H1 (cell line): ENCODE measurements around the gene TBX4. TPM values are rescaled to one million over a fixed set of nuclear protein-coding genes. Genes with fewer than 3 reads are reported as not detected.
A peak's percentile ranks its signal among the peaks of the same experiment; 100 is the strongest.

ENCODE experiments used
- CTCF ChIA-PET: fragments of 300-600 bp; sonication (Branson Sonifier 250); formaldehyde crosslinking; loops from one replicate; lab custom pipeline; 2021; ENCODE audit not compliant: partially characterized antibody; lab: Charles Lee
- POLR2A ChIA-PET: fragments of 300-600 bp; sonication (Branson Sonifier 250); formaldehyde crosslinking; loops from one replicate; lab custom pipeline; 2021; ENCODE audit warnings: inconsistent platforms; ENCODE audit not compliant: partially characterized antibody; lab: Charles Lee
- DNase-seq, 2 experiments: peaks; one replicate each; pipeline versions ENCODE4 v3.0.0 to v3.0.0-alpha.2; 2010 to 2022; ENCODE audit warnings: low spot score in 2 of 2, low read depth in 1 of 2, mixed read lengths in 1 of 2
- FAIRE-seq: peaks from 2 replicates; lab custom pipeline; 2011; peaks lifted over from hg19 to GRCh38; lab: Jason Lieb, UNC
- H2AFZ ChIP-seq: 2 replicates; pipeline ENCODE4 v1.8.1; 2012; ENCODE audit warnings: low read length, inconsistent platforms
- H2AK5ac ChIP-seq: 2 replicates; pipeline ENCODE4 v1.6.1; 2013; ENCODE audit warnings: low read depth, low read length
- H2BK120ac ChIP-seq: replicated peaks from 2 replicates; pipeline ENCODE3; 2013; ENCODE audit warnings: low read depth, low read length, inconsistent platforms
- H2BK12ac ChIP-seq: 2 replicates; pipeline ENCODE4 v1.6.1; 2013; ENCODE audit warnings: low read depth, low read length
- H2BK15ac ChIP-seq: 2 replicates; pipeline ENCODE4 v1.6.1; 2013; ENCODE audit warnings: low read length
- H2BK20ac ChIP-seq: 2 replicates; pipeline ENCODE4 v1.6.1; 2013; ENCODE audit warnings: low read length
- H2BK5ac ChIP-seq: 2 replicates; pipeline ENCODE4 v1.6.1; 2013; ENCODE audit warnings: low read depth, low read length
- H3K14ac ChIP-seq: 2 replicates; pipeline ENCODE4 v1.6.1; 2013; ENCODE audit warnings: inconsistent platforms; ENCODE audit not compliant: insufficient read length
- H3K18ac ChIP-seq: 2 replicates; pipeline ENCODE4 v1.6.1; 2013; ENCODE audit warnings: low read length; ENCODE audit errors: extremely low read depth
- H3K23ac ChIP-seq: 2 replicates; pipeline ENCODE4 v1.6.1; 2013; ENCODE audit warnings: inconsistent platforms; ENCODE audit not compliant: insufficient read length
- H3K23me2 ChIP-seq: 2 replicates; pipeline ENCODE4 v1.6.1; 2013; ENCODE audit warnings: low read depth, low read length
- H3K27ac ChIP-seq: 2 replicates; pipeline ENCODE4 v1.6.1; 2011; ENCODE audit warnings: low read depth, low read length, inconsistent platforms
- H3K27me3 ChIP-seq, 4 experiments: replicated peaks in 1 of 4; 1 replicate in 1 of 4; 2 replicates in 3 of 4; pipeline versions ENCODE4 v1.6.1 to v1.8.1; 2011 to 2013; ENCODE audit warnings: low read length in 3 of 4, mild to moderate bottlenecking in 3 of 4, inconsistent platforms in 2 of 4, mixed read lengths in 2 of 4, moderate library complexity in 1 of 4; ENCODE audit not compliant: control insufficient read depth in 3 of 4, insufficient read depth in 3 of 4; ENCODE audit errors: extremely low read depth in 1 of 4
- H3K36me3 ChIP-seq, 4 experiments: 2 replicates each; pipeline versions ENCODE4 v1.6.1 to v1.8.1; 2011 to 2013; ENCODE audit warnings: mild to moderate bottlenecking in 4 of 4, low read length in 3 of 4, moderate library complexity in 2 of 4, control low read depth in 1 of 4, inconsistent platforms in 1 of 4; ENCODE audit not compliant: insufficient read depth in 4 of 4, control insufficient read depth in 2 of 4
- H3K4ac ChIP-seq: replicated peaks from 2 replicates; pipeline ENCODE3; 2013; ENCODE audit warnings: low read length, low read depth, mixed read lengths, inconsistent platforms; ENCODE audit not compliant: insufficient read length
- H3K4me1 ChIP-seq, 4 experiments: replicated peaks in 1 of 4; 1 replicate in 1 of 4; 2 replicates in 3 of 4; pipeline versions ENCODE4 v1.6.1 to v1.8.1; 2011 to 2013; ENCODE audit warnings: low read length in 3 of 4, inconsistent platforms in 2 of 4, mixed read lengths in 1 of 4; ENCODE audit not compliant: insufficient read depth in 4 of 4, control insufficient read depth in 3 of 4
- H3K4me2 ChIP-seq, 2 experiments: 2 replicates each; pipeline versions ENCODE4 v1.6.1 to v1.8.1; 2011 to 2013; ENCODE audit warnings: low read depth in 2 of 2, low read length in 2 of 2, control low read depth in 1 of 2, inconsistent platforms in 1 of 2, mild to moderate bottlenecking in 1 of 2; ENCODE audit not compliant: insufficient read depth in 1 of 2
- H3K4me3 ChIP-seq, 4 experiments: fragments of 200-600, 300-600 bp in 1 of 4; sonication (generic), shearing (Covaris generic), sonication (Bioruptor Twin) in 1 of 4; 2 replicates each; pipeline versions ENCODE4 v1.5.1 to v1.8.1; 2011 to 2016; ENCODE audit warnings: low read length in 4 of 4, low read depth in 3 of 4, control low read depth in 2 of 4, inconsistent platforms in 2 of 4, mild to moderate bottlenecking in 2 of 4, mixed read lengths in 1 of 4, moderate library complexity in 1 of 4; ENCODE audit not compliant: insufficient read depth in 2 of 4; ENCODE audit errors: extremely low read depth in 1 of 4
- H3K56ac ChIP-seq: replicated peaks from 2 replicates; pipeline ENCODE3; 2013; ENCODE audit warnings: low read depth, mild to moderate bottlenecking, mixed read lengths, low read length, inconsistent platforms; ENCODE audit not compliant: insufficient read length
- H3K79me1 ChIP-seq: 2 replicates; pipeline ENCODE4 v1.6.1; 2013; ENCODE audit warnings: low read depth, low read length, control low read depth
- H3K79me2 ChIP-seq, 2 experiments: 2 replicates each; pipeline versions ENCODE4 v1.6.1 to v1.8.1; 2012 to 2013; ENCODE audit warnings: low read length in 2 of 2, mild to moderate bottlenecking in 2 of 2, inconsistent platforms in 1 of 2; ENCODE audit not compliant: insufficient read depth in 2 of 2, control insufficient read depth in 1 of 2
- H3K9ac ChIP-seq, 4 experiments: replicated peaks in 1 of 4; 1 replicate in 1 of 4; 2 replicates in 3 of 4; pipeline versions ENCODE4 v1.6.1 to v1.8.1; 2011 to 2013; ENCODE audit warnings: low read depth in 3 of 4, low read length in 3 of 4, control low read depth in 2 of 4, mild to moderate bottlenecking in 2 of 4, moderate library complexity in 2 of 4, inconsistent platforms in 1 of 4; ENCODE audit errors: extremely low read depth in 1 of 4
- H3K9me3 ChIP-seq, 2 experiments: 2 replicates each; pipeline versions ENCODE4 v1.6.1 to v1.8.1; 2012 to 2013; ENCODE audit warnings: mild to moderate bottlenecking in 2 of 2, moderate library complexity in 2 of 2, control low read depth in 1 of 2, inconsistent platforms in 1 of 2, low read depth in 1 of 2, low read length in 1 of 2, mixed read lengths in 1 of 2; ENCODE audit not compliant: insufficient read depth in 2 of 2
- H4K20me1 ChIP-seq, 2 experiments: replicated peaks in 1 of 2; 2 replicates each; pipeline versions ENCODE3 to v1.8.1; 2011 to 2013; ENCODE audit warnings: inconsistent platforms in 2 of 2, low read length in 2 of 2, mild to moderate bottlenecking in 1 of 2; ENCODE audit not compliant: insufficient read depth in 2 of 2, control insufficient read depth in 1 of 2
- H4K5ac ChIP-seq: 2 replicates; pipeline ENCODE4 v1.6.1; 2013; ENCODE audit warnings: low read length, low read depth, mixed read lengths, inconsistent platforms; ENCODE audit not compliant: insufficient read length
- H4K8ac ChIP-seq: 2 replicates; pipeline ENCODE4 v1.8.0; 2013; ENCODE audit warnings: mild to moderate bottlenecking, moderate library complexity, low read length, inconsistent platforms; ENCODE audit not compliant: insufficient read depth; ENCODE audit errors: extremely low read depth
- H4K91ac ChIP-seq: replicated peaks from 2 replicates; pipeline ENCODE3; 2013; ENCODE audit warnings: low read length, mixed read lengths, inconsistent platforms; ENCODE audit not compliant: insufficient read length
- ATF3 ChIP-seq: IDR thresholded peaks from 2 replicates; pipeline ENCODE4 v1.6.1; 2011; ENCODE audit warnings: low read depth, mild to moderate bottlenecking, low read length; ENCODE audit not compliant: insufficient read depth
- CBX8 ChIP-seq: fragments of 300-800, 300-1000 bp; sonication (generic); IDR thresholded peaks from 2 replicates; pipeline ENCODE4 v1.7.1; 2016; ENCODE audit warnings: low read depth, low read length, borderline replicate concordance
- CEBPB ChIP-seq: IDR thresholded peaks from 2 replicates; pipeline ENCODE4 v1.6.1; 2012; ENCODE audit warnings: low read depth, low read length
- CHD1 ChIP-seq: IDR thresholded peaks from 2 replicates; pipeline ENCODE4 v1.6.1; 2012; ENCODE audit warnings: low read depth, low read length, improper control_type of control experiment
- CTBP2 ChIP-seq: IDR thresholded peaks from 2 replicates; pipeline ENCODE4 v1.7.0; 2011; ENCODE audit warnings: borderline replicate concordance, mild to moderate bottlenecking, moderate library complexity, mixed read lengths, low read length; ENCODE audit not compliant: insufficient read depth, insufficient read length
- EGR1 ChIP-seq: IDR thresholded peaks from 2 replicates; pipeline ENCODE4 v1.6.1; 2011; ENCODE audit warnings: low read depth, low read length, borderline replicate concordance
- FOSL1 ChIP-seq: IDR thresholded peaks from 2 replicates; pipeline ENCODE4 v1.6.1; 2011; ENCODE audit warnings: mild to moderate bottlenecking, low read depth, low read length, moderate library complexity; ENCODE audit not compliant: insufficient read depth
- GTF2F1 ChIP-seq: IDR thresholded peaks from 2 replicates; pipeline ENCODE4 v1.6.1; 2012; ENCODE audit warnings: low read depth, low read length, improper control_type of control experiment, borderline replicate concordance
- MAFK ChIP-seq: IDR thresholded peaks from 2 replicates; pipeline ENCODE4 v1.6.1; 2012; ENCODE audit warnings: low read depth, mild to moderate bottlenecking, improper control_type of control experiment, low read length
- POLR2A ChIP-seq, 2 experiments: IDR thresholded peaks; 1 replicate in 1 of 2; 2 replicates in 1 of 2; pipeline ENCODE4 v1.6.1; 2011; ENCODE audit warnings: low read depth in 2 of 2, low read length in 2 of 2, mild to moderate bottlenecking in 2 of 2; ENCODE audit errors: control extremely low read depth in 1 of 2
- POLR2AphosphoS5 ChIP-seq: IDR thresholded peaks from 2 replicates; pipeline ENCODE4 v1.6.1; 2011; ENCODE audit warnings: low read depth, low read length
- SIN3A ChIP-seq, 2 experiments: IDR thresholded peaks in 1 of 2; conservative IDR thresholded peaks in 1 of 2; 2 replicates each; pipeline ENCODE4 v1.6.1; 2011 to 2012; ENCODE audit warnings: low read length in 2 of 2, improper control_type of control experiment in 1 of 2, low read depth in 1 of 2, mild to moderate bottlenecking in 1 of 2
- TAF1 ChIP-seq: IDR thresholded peaks from 2 replicates; pipeline ENCODE4 v1.6.1; 2011; ENCODE audit warnings: mild to moderate bottlenecking, low read depth, low read length
- TBP ChIP-seq: IDR thresholded peaks from 2 replicates; pipeline ENCODE4 v1.6.1; 2011; ENCODE audit warnings: low read depth, low read length, improper control_type of control experiment
- ZNF274 ChIP-seq: IDR thresholded peaks from 2 replicates; pipeline ENCODE4 v1.7.0; 2012; ENCODE audit warnings: low read length, borderline replicate concordance; ENCODE audit errors: extremely low read depth
- WGBS, 2 experiments: shearing (Covaris generic) in 1 of 2; methylation state at CpG; one replicate each; pipeline versions ENCODE4 v1.1.6 to v1.1.7; 2013 to 2015; ENCODE audit warnings: low lambda C conversion rate in 2 of 2, mixed read lengths in 2 of 2, inconsistent platforms in 1 of 2, low coverage in 1 of 2, missing lambda C conversion rate in 1 of 2; ENCODE audit not compliant: insufficient replicate concordance in 2 of 2, insufficient coverage in 1 of 2, insufficient read length in 1 of 2; ENCODE audit errors: extremely low coverage in 1 of 2, missing lambda C conversion rate in 1 of 2; 5-methylcytosine and 5-hydroxymethylcytosine counted together
- polyA plus RNA-seq, 7 experiments: library from polyadenylated mRNA; depleted of rRNA in 3 of 7; stranded (reverse) in 5 of 7; unstranded in 2 of 7; fragments of >200 nt in 5 of 7; fragments of 200-250 nt in 2 of 7; gene quantifications; 1 replicate in 5 of 7; 2 replicates in 1 of 7; 4 replicates in 1 of 7; pipeline versions ENCODE4 v1.2.1 to v1.2.3, GENCODE V29; 2011 to 2013; ENCODE audit warnings: missing spikeins in 2 of 7, mixed read lengths in 2 of 7
- total RNA-seq: library from RNA; stranded (reverse); fragmentation: NEBNext Ultra II Directional; extraction: Animal tissue kit (Norgen Biotek cat#: 25700); gene quantifications from 2 replicates; pipeline ENCODE4 v1.2.1, GENCODE V29; 2021

TBX4 gene
- total and polyA plus RNA-seq, 2 of the 8 experiments (the other 6 are each of a cell fraction or from before 2014, with no cell fraction given): 0.02 TPM; not detected in 1

- H3K36me3 ChIP-seq: no peaks in the 10 kb centered on the region
- no peak overlapping the region for H3K18ac ChIP-seq
- H3K4me2 ChIP-seq: no peak overlapping the region
- no peaks in the 10 kb centered on the region for H3K79me1 ChIP-seq
- ChIA-PET POLR2A (interaction anchor here (1.1 kb wide), 1 partner anchor 45 kb away, joined by 3 read pairs; no protein-coding TSS in a partner anchor), CTCF (interaction anchor here (0.7 to 8.8 kb wide), 12 partner anchors 10 to 159 kb away, joined by 3 to 108 read pairs (median 5); partner anchors contain the start of gene TBX4)
- H3K23me2 ChIP-seq: peaks cover 18% of the 10 kb centered on the region
- H3K4me1 ChIP-seq: peaks cover 0 to 16% (median 9%) of the 10 kb centered on the region in 4 experiments; a peak in 5 of 7 replicates
- no peak overlapping the region for H4K8ac ChIP-seq
- no peak overlapping the region for H2BK120ac ChIP-seq
- no peak overlapping the region for H3K14ac ChIP-seq
- no peak overlapping the region for H2AK5ac ChIP-seq
- no peak overlapping the region for H2AFZ ChIP-seq
- H3K9ac ChIP-seq: no peak overlapping the region
- no peak overlapping the region for H4K5ac ChIP-seq
- DNase-seq: peak in 1 of 2 experiments; percentile 20
- H2BK20ac ChIP-seq: no peak overlapping the region
- no peak overlapping the region for H3K4ac ChIP-seq
- H2BK12ac ChIP-seq: no peak overlapping the region
- FAIRE-seq: no peak
- H4K20me1 ChIP-seq: peaks cover 2 to 3% of the 10 kb centered on the region in 2 experiments
- no peak overlapping the region for H3K27ac ChIP-seq
- H4K91ac ChIP-seq: no peak overlapping the region
- no peak overlapping the region for H3K56ac ChIP-seq
- H3K4me3 ChIP-seq: no peak overlapping the region
- no peak overlapping the region for H2BK15ac ChIP-seq
- no peaks in the 10 kb centered on the region for H3K79me2 ChIP-seq
- WGBS, 2 experiments: 70% methylated on average over 5 of the region's 5 CpGs; no CpG with 5 or more reads in 1 of the 2 experiments
- peaks cover 19 to 71% (median 63%) of the 10 kb centered on the region in 4 experiments for H3K27me3 ChIP-seq
- no peak overlapping the region for H2BK5ac ChIP-seq
- H3K9me3 ChIP-seq: no peaks in the 10 kb centered on the region
- no peak overlapping the region for H3K23ac ChIP-seq
- TF ChIP-seq ZNF274 (no peak), MAFK (no peak), CTBP2 (no peak), ATF3 (no peak), GTF2F1 (no peak), EGR1 (no peak), SIN3A (conservative IDR thresholded peaks at IDR 0.05 in 1 of 2, IDR thresholded peaks at IDR 0.05 in 1 of 2; ENCODE audit: low read depth in 1 of 2, low read length in 2 of 2) (no peak), FOSL1 (no peak), POLR2A (IDR thresholded peaks at IDR 0.05; ENCODE audit: control extremely low read depth in 1 of 2, low read depth in 2 of 2, low read length in 2 of 2) (no peak), TAF1 (no peak), TBP (no peak), CHD1 (no peak), CEBPB (no peak), CBX8 (no peak), POLR2AphosphoS5 (no peak)
These were observed 37.3 kb upstream of the TBX4 start for GRCh38 chr17:61414936-61415251.
